WTC11 (cell line): ENCODE measurements around the gene TBX5. TPM values are rescaled to one million over a fixed set of nuclear protein-coding genes. Genes with fewer than 3 reads are reported as not detected.

Experiments
- ATAC-seq: fragments of 200-7000 bp; cut with Tn5 transposase; 2 replicates; pipeline ENCODE4 v1.10.0; 2021; ENCODE audit warnings: mild to moderate bottlenecking, moderate library complexity
- CTCF ChIA-PET: fragments of 300-600 bp; sonication (Branson Sonifier 250); formaldehyde crosslinking; loops from one replicate; lab custom pipeline; 2021; ENCODE audit warnings: antibody characterized with exemption; lab: Charles Lee
- POLR2A ChIA-PET: fragments of 350-600 bp; sonication (Branson Sonifier 250); formaldehyde crosslinking; loops from one replicate; lab custom pipeline; 2021; ENCODE audit warnings: antibody characterized with exemption; lab: Charles Lee
- DNase-seq: peaks from one replicate; pipeline ENCODE4 v3.0.0; 2021; ENCODE audit warnings: low spot score
- H3K27ac Mint-ChIP-seq: 2 replicates; pipeline ENCODE4 v1.8.0; 2021; ENCODE audit warnings: mixed read lengths
- H3K27me3 Mint-ChIP-seq: 2 replicates; pipeline ENCODE4 v1.8.0; 2021; ENCODE audit warnings: low read depth, mild to moderate bottlenecking, moderate library complexity, mixed read lengths
- H3K36me3 Mint-ChIP-seq: 2 replicates; pipeline ENCODE4 v1.8.0; 2021; ENCODE audit warnings: mixed read lengths
- H3K4me1 Mint-ChIP-seq: 2 replicates; pipeline ENCODE4 v1.8.0; 2022; ENCODE audit warnings: mixed read lengths
- H3K4me3 Mint-ChIP-seq: 2 replicates; pipeline ENCODE4 v1.8.0; 2021; ENCODE audit warnings: mild to moderate bottlenecking, moderate library complexity, mixed read lengths
- H3K9me3 Mint-ChIP-seq: 2 replicates; pipeline ENCODE4 v1.8.0; 2021; ENCODE audit warnings: mixed read lengths
- CDX4 ChIP-seq: fragments of 250-450 bp; sonication (Bioruptor Pico); IDR thresholded peaks from 2 replicates; pipeline ENCODE4 v1.9.0; 2021; ENCODE audit warnings: moderate library complexity, mild to moderate bottlenecking, inconsistent platforms, borderline replicate concordance
- E2F1 ChIP-seq: sonication (generic); formaldehyde crosslinking; IDR thresholded peaks from 2 replicates; pipeline ENCODE4 v1.8.0; 2022; ENCODE audit warnings: mild to moderate bottlenecking, missing genetic modification reagents
- GABPB1 ChIP-seq: sonication (generic); formaldehyde crosslinking; IDR thresholded peaks from 2 replicates; pipeline ENCODE4 v1.8.1; 2023; ENCODE audit warnings: mild to moderate bottlenecking, missing genetic modification reagents
- NFE2L1 ChIP-seq: sonication (generic); formaldehyde crosslinking; IDR thresholded peaks from 2 replicates; pipeline ENCODE4 v1.8.1; 2023; ENCODE audit warnings: missing genetic modification reagents
- RELA ChIP-seq: sonication (generic); formaldehyde crosslinking; IDR thresholded peaks from 2 replicates; pipeline ENCODE4 v1.8.1; 2022; ENCODE audit warnings: missing genetic modification reagents, mild to moderate bottlenecking, borderline replicate concordance
- RORB ChIP-seq: fragments of 250-450 bp; sonication (Bioruptor Pico); IDR thresholded peaks from 2 replicates; pipeline ENCODE4 v1.9.0; 2021; ENCODE audit warnings: mild to moderate bottlenecking
- SOX15 ChIP-seq: fragments of 250-450 bp; sonication (Bioruptor Pico); IDR thresholded peaks from 2 replicates; pipeline ENCODE4 v1.9.0; 2021; ENCODE audit warnings: mild to moderate bottlenecking
- TP53 ChIP-seq: sonication (generic); formaldehyde crosslinking; IDR thresholded peaks from 2 replicates; pipeline ENCODE4 v1.8.1; 2023; ENCODE audit warnings: mild to moderate bottlenecking, missing genetic modification reagents
- ZNF232 ChIP-seq: sonication (generic); formaldehyde crosslinking; IDR thresholded peaks from 2 replicates; pipeline ENCODE4 v1.8.0; 2022; ENCODE audit warnings: mild to moderate bottlenecking, missing genetic modification reagents
- ZNF317 ChIP-seq: sonication (generic); formaldehyde crosslinking; IDR thresholded peaks from 2 replicates; pipeline ENCODE4 v1.8.1; 2023; ENCODE audit warnings: low read depth, mild to moderate bottlenecking, moderate library complexity, missing genetic modification reagents, borderline replicate concordance
- ZNF396 ChIP-seq: fragments of 250-450 bp; sonication (Bioruptor Pico); IDR thresholded peaks from 2 replicates; pipeline ENCODE4 v1.8.0; 2021; ENCODE audit warnings: mild to moderate bottlenecking, moderate library complexity, borderline replicate concordance
- ZNF416 ChIP-seq: fragments of 250-450 bp; sonication (Bioruptor Pico); IDR thresholded peaks from 2 replicates; pipeline ENCODE4 v1.9.0; 2021; ENCODE audit warnings: mild to moderate bottlenecking, inconsistent platforms
- ZNF425 ChIP-seq: fragments of 250-450 bp; sonication (Bioruptor Pico); conservative IDR thresholded peaks from 2 replicates; pipeline ENCODE4 v1.9.0; 2021; ENCODE audit warnings: mild to moderate bottlenecking
- ZNF512 ChIP-seq: sonication (generic); formaldehyde crosslinking; IDR thresholded peaks from 2 replicates; pipeline ENCODE4 v1.8.1; 2022; ENCODE audit warnings: missing genetic modification reagents, borderline replicate concordance
- ZNF671 ChIP-seq: fragments of 250-450 bp; sonication (Bioruptor Pico); IDR thresholded peaks from 2 replicates; pipeline ENCODE4 v1.8.0; 2021; ENCODE audit warnings: mild to moderate bottlenecking
- total RNA-seq: library from RNA; stranded (reverse); gene quantifications from 3 replicates; pipeline ENCODE4 v1.2.3, GENCODE V29; 2021
- TF ChIP-seq, protein P1 (sequence below): sonication (generic); formaldehyde crosslinking; IDR thresholded peaks from 2 replicates; pipeline ENCODE4 v1.8.1; 2022; ENCODE audit warnings: mild to moderate bottlenecking, missing genetic modification reagents, moderate library complexity, borderline replicate concordance
- TF ChIP-seq, protein P2 (sequence below): sonication (generic); formaldehyde crosslinking; conservative IDR thresholded peaks from 2 replicates; pipeline ENCODE4 v1.8.1; 2023; ENCODE audit warnings: mild to moderate bottlenecking, low read depth, missing genetic modification reagents, moderate library complexity
- TF ChIP-seq, protein P3 (sequence below): sonication (generic); formaldehyde crosslinking; IDR thresholded peaks from 2 replicates; pipeline ENCODE4 v1.8.0; 2022; ENCODE audit warnings: mild to moderate bottlenecking, missing genetic modification reagents
- TF ChIP-seq, protein P4 (sequence below): sonication (generic); formaldehyde crosslinking; IDR thresholded peaks from 2 replicates; pipeline ENCODE4 v1.8.0; 2023; ENCODE audit warnings: mild to moderate bottlenecking, missing genetic modification reagents

TBX5 gene
- total RNA-seq, 1 experiment from 2014 or later = 0.33 TPM

DNA sequence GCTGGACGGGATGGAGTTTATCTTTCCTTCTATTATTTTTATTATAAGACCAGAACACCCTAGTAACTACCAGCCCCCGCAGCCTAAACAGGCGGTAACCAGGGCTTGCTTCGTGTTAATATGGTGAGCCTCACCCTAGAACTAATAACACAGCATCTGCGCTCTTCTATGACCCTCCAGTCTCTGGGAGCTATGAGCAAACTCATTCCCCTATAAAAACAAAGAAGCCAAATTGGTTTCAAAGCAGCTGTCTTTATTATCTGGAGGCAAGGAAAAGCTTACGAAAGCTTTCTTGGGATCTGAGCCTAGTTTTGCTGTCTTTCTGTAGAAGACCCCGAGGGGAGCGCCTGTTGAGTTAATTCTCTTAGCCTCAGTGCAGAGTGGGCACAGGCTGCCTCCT, 85.0 kb downstream of the TBX5 start (continued):
- TF ChIP-seq, protein P1, sequence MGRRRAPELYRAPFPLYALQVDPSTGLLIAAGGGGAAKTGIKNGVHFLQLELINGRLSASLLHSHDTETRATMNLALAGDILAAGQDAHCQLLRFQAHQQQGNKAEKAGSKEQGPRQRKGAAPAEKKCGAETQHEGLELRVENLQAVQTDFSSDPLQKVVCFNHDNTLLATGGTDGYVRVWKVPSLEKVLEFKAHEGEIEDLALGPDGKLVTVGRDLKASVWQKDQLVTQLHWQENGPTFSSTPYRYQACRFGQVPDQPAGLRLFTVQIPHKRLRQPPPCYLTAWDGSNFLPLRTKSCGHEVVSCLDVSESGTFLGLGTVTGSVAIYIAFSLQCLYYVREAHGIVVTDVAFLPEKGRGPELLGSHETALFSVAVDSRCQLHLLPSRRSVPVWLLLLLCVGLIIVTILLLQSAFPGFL = no peak
- TF ChIP-seq ZNF232 (CRISPR knock-in tag) (no peak), ZNF671 (CRISPR knock-in tag) (no peak), RORB (CRISPR knock-in tag) (no peak), GABPB1 (CRISPR knock-in tag) (no peak), NFE2L1 (no peak), ZNF416 (no peak), ZNF425 (no peak), ZNF317 (CRISPR knock-in tag) (no peak), TP53 (CRISPR knock-in tag) (no peak)
- TF ChIP-seq, protein P2, sequence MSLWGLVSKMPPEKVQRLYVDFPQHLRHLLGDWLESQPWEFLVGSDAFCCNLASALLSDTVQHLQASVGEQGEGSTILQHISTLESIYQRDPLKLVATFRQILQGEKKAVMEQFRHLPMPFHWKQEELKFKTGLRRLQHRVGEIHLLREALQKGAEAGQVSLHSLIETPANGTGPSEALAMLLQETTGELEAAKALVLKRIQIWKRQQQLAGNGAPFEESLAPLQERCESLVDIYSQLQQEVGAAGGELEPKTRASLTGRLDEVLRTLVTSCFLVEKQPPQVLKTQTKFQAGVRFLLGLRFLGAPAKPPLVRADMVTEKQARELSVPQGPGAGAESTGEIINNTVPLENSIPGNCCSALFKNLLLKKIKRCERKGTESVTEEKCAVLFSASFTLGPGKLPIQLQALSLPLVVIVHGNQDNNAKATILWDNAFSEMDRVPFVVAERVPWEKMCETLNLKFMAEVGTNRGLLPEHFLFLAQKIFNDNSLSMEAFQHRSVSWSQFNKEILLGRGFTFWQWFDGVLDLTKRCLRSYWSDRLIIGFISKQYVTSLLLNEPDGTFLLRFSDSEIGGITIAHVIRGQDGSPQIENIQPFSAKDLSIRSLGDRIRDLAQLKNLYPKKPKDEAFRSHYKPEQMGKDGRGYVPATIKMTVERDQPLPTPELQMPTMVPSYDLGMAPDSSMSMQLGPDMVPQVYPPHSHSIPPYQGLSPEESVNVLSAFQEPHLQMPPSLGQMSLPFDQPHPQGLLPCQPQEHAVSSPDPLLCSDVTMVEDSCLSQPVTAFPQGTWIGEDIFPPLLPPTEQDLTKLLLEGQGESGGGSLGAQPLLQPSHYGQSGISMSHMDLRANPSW = no peak

GRCh38 chr12:114320101-114320500, 85.8 kb downstream of the TBX5 start:
- Mint-ChIP-seq H3K9me3 (peaks cover 5% of the 10 kb centered on the region), H3K4me3 (no peak overlapping the region), H3K27ac (no peak overlapping the region), H3K27me3 (no peaks in the 10 kb centered on the region), H3K36me3 (no peaks in the 10 kb centered on the region), H3K4me1 (peaks cover 9% of the 10 kb centered on the region)
- CTCF ChIA-PET = no interaction called here
- ATAC-seq = no peak
- DNase-seq = no peak
- POLR2A ChIA-PET = no interaction called here
- TF ChIP-seq, protein P3, sequence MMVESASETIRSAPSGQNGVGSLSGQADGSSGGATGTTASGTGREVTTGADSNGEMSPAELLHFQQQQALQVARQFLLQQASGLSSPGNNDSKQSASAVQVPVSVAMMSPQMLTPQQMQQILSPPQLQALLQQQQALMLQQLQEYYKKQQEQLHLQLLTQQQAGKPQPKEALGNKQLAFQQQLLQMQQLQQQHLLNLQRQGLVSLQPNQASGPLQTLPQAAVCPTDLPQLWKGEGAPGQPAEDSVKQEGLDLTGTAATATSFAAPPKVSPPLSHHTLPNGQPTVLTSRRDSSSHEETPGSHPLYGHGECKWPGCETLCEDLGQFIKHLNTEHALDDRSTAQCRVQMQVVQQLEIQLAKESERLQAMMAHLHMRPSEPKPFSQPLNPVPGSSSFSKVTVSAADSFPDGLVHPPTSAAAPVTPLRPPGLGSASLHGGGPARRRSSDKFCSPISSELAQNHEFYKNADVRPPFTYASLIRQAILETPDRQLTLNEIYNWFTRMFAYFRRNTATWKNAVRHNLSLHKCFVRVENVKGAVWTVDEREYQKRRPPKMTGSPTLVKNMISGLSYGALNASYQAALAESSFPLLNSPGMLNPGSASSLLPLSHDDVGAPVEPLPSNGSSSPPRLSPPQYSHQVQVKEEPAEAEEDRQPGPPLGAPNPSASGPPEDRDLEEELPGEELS (CRISPR knock-in tag) = no peak
- TF ChIP-seq SOX15 (CRISPR knock-in tag) = no peak
- TF ChIP-seq RELA (CRISPR knock-in tag) = no peak
- TF ChIP-seq E2F1 (CRISPR knock-in tag) = no peak
- TF ChIP-seq ZNF396 (CRISPR knock-in tag) = no peak
- TF ChIP-seq, protein P4, sequence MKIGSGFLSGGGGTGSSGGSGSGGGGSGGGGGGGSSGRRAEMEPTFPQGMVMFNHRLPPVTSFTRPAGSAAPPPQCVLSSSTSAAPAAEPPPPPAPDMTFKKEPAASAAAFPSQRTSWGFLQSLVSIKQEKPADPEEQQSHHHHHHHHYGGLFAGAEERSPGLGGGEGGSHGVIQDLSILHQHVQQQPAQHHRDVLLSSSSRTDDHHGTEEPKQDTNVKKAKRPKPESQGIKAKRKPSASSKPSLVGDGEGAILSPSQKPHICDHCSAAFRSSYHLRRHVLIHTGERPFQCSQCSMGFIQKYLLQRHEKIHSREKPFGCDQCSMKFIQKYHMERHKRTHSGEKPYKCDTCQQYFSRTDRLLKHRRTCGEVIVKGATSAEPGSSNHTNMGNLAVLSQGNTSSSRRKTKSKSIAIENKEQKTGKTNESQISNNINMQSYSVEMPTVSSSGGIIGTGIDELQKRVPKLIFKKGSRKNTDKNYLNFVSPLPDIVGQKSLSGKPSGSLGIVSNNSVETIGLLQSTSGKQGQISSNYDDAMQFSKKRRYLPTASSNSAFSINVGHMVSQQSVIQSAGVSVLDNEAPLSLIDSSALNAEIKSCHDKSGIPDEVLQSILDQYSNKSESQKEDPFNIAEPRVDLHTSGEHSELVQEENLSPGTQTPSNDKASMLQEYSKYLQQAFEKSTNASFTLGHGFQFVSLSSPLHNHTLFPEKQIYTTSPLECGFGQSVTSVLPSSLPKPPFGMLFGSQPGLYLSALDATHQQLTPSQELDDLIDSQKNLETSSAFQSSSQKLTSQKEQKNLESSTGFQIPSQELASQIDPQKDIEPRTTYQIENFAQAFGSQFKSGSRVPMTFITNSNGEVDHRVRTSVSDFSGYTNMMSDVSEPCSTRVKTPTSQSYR = no peak
- no peak for TF ChIP-seq ZNF512 (CRISPR knock-in tag)
- TF ChIP-seq CDX4 (CRISPR knock-in tag) = no peak
